ENCODE measurements around the gene ELMO2. TPM values are rescaled to one million over a fixed set of nuclear protein-coding genes. Genes with fewer than 3 reads are reported as not detected.

ELMO2 gene
- total RNA-seq, 6 donors from 2014 or later = 36.4 to 103 (median 46.3) TPM

GRCh38 chr20:46367967-46368901, 38.2 kb downstream of the ELMO2 start:
- no peak overlapping the region for H3K4me3 ChIP-seq

GRCh38 chr20:46367234-46367633, 39.2 kb downstream of the ELMO2 start:
- DNase-seq (no peak), ATAC-seq (ENCODE audit: low FRiP score in 2 of 2) (no peak)
- no peak overlapping the region for H3K4me3 ChIP-seq
- no peaks in the 10 kb centered on the region for H3K27me3 ChIP-seq
- 91 to 94% methylated on average over 3 to 5 of the region's 5 CpGs for WGBS, 2 donors
- H3K9me3 ChIP-seq = no peaks in the 10 kb centered on the region
- H3K4me1 ChIP-seq = peaks cover 19 to 25% (median 19%) of the 10 kb centered on the region in 4 donors
- TF ChIP-seq EP300 (IDR thresholded peaks at IDR 0.05) = no peak
- TF ChIP-seq CTCF (IDR thresholded peaks at IDR 0.05) = no peak
- TF ChIP-seq POLR2A (IDR thresholded peaks at IDR 0.05) = no peak
- TF ChIP-seq POLR2AphosphoS5 (IDR thresholded peaks at IDR 0.05) = no peak
- peaks cover 9 to 70% (median 56%) of the 10 kb centered on the region in 4 donors for H3K36me3 ChIP-seq
- H3K27ac ChIP-seq = no peak overlapping the region

More at GRCh38 chr20:46367967-46368901, 38.2 kb downstream of the ELMO2 start:
- H3K36me3 ChIP-seq = peaks cover 16 to 80% (median 65%) of the 10 kb centered on the region in 4 donors
- no peaks in the 10 kb centered on the region for H3K9me3 ChIP-seq
- DNase-seq (no peak), ATAC-seq (ENCODE audit: low FRiP score in 2 of 2) (no peak)
- H3K27ac ChIP-seq = no peak overlapping the region
- TF ChIP-seq POLR2A (IDR thresholded peaks at IDR 0.05) = no peak
- no peak for TF ChIP-seq POLR2AphosphoS5 (IDR thresholded peaks at IDR 0.05)
- no peak for TF ChIP-seq CTCF (IDR thresholded peaks at IDR 0.05)
- no peak for TF ChIP-seq EP300 (IDR thresholded peaks at IDR 0.05)
- H3K27me3 ChIP-seq = no peaks in the 10 kb centered on the region
- peaks cover 9 to 15% (median 9%) of the 10 kb centered on the region in 4 donors for H3K4me1 ChIP-seq
- WGBS, 2 donors = 90% methylated on average over 6 of the region's 6 CpGs

- Histone ChIP-seq H3K9me3 (no peaks in the 10 kb centered on the region), H3K27me3 (no peaks in the 10 kb centered on the region), H3K27ac (no peak overlapping the region), H3K4me3 (no peak overlapping the region), H3K36me3 (peaks cover 9 to 66% (median 52%) of the 10 kb centered on the region in 4 donors), H3K4me1 (peaks cover 22 to 30% (median 23%) of the 10 kb centered on the region in 4 donors)
- WGBS, 2 donors = 84 to 92% methylated on average over 5 of the region's 5 CpGs
- ATAC-seq (ENCODE audit: low FRiP score in 2 of 2) (no peak), DNase-seq (no peak)
- no peak for TF ChIP-seq CTCF (IDR thresholded peaks at IDR 0.05)
- TF ChIP-seq POLR2A (IDR thresholded peaks at IDR 0.05) = no peak
- no peak for TF ChIP-seq POLR2AphosphoS5 (IDR thresholded peaks at IDR 0.05)
- TF ChIP-seq EP300 (IDR thresholded peaks at IDR 0.05) = no peak
These were observed 39.6 kb downstream of the ELMO2 start for GRCh38 chr20:46366826-46367225.

GRCh38 chr20:46365487-46366220, 40.8 kb downstream of the ELMO2 start:
- TF ChIP-seq EP300 (IDR thresholded peaks at IDR 0.05) (no peak), CTCF (IDR thresholded peaks at IDR 0.05) (no peak), POLR2A (IDR thresholded peaks at IDR 0.05) (no peak), POLR2AphosphoS5 (IDR thresholded peaks at IDR 0.05) (no peak)
- DNase-seq (no peak), ATAC-seq (ENCODE audit: low FRiP score in 2 of 2) (no peak)
- peaks cover 28 to 38% (median 33%) of the 10 kb centered on the region in 4 donors for H3K4me1 ChIP-seq
- H3K9me3 ChIP-seq = no peaks in the 10 kb centered on the region
- no peak overlapping the region for H3K4me3 ChIP-seq
- H3K36me3 ChIP-seq = peaks cover 4 to 61% (median 40%) of the 10 kb centered on the region in 4 donors
- H3K27me3 ChIP-seq = no peaks in the 10 kb centered on the region
- 91 to 94% methylated on average over 5 of the region's 5 CpGs for WGBS, 2 donors
- H3K27ac ChIP-seq = no peak overlapping the region

Data from upper lobe of left lung (tissue), 6 donors.